Forelimb muscle (tissue), 1 donor: ENCODE measurements around the gene ZCCHC17. TPM values are rescaled to one million over a fixed set of nuclear protein-coding genes. Genes with fewer than 3 reads are reported as not detected.
A peak's percentile ranks its signal among the peaks of the same experiment; 100 is the strongest.
"Not testable (repeated sequence)": the region's sequence is repeated elsewhere in the genome, so short reads cannot be mapped to it uniquely, and the experiment has no call there.

Experiments
- DNase-seq: peaks from one replicate; pipeline ENCODE4 v3.0.0-alpha.2; 2013; ENCODE audit warnings: low read depth
- polyA plus RNA-seq: library from polyadenylated mRNA; unstranded; fragments of 120-200 nt; gene quantifications from one replicate; pipeline ENCODE4 v1.2.1, GENCODE V29; 2013; ENCODE audit not compliant: insufficient read length

Gene ZCCHC17
- polyA plus RNA-seq, 1 donor: 27.1 TPM

- no peak for DNase-seq
Observed at GRCh38 chr1:31370565-31370964, 73.7 kb downstream of the ZCCHC17 start.

GRCh38 chr1:31371121-31371959 is 74.5 kb downstream of the ZCCHC17 start:
- DNase-seq: no peak

GRCh38 chr1:31372051-31372450 is 75.2 kb downstream of the ZCCHC17 start:
- no peak for DNase-seq

GRCh38 chr1:31372751-31373055 is 75.9 kb downstream of the ZCCHC17 start:
- no peak for DNase-seq

- peak; percentile 36 for DNase-seq
Observed at GRCh38 chr1:31373056-31373896, 76.4 kb downstream of the ZCCHC17 start, which contains the start of gene FABP3. FABP3 (minus strand) TSS chr1:31373076; CDS start chr1:31373014, 62 bp downstream.

- DNase-seq: no peak
Observed at GRCh38 chr1:31373897-31374486, 77.2 kb downstream of the ZCCHC17 start.

GRCh38 chr1:31374511-31375196 is 77.8 kb downstream of the ZCCHC17 start:
- DNase-seq: peak; percentile 73

GRCh38 chr1:31376375-31377134 is 79.7 kb downstream of the ZCCHC17 start:
- DNase-seq: peak; percentile 93

- DNase-seq: no peak
Observed at GRCh38 chr1:31377364-31377863, 80.6 kb downstream of the ZCCHC17 start.

GRCh38 chr1:31378001-31378400 is 81.2 kb downstream of the ZCCHC17 start:
- no peak for DNase-seq

GRCh38 chr1:31380181-31380580 is 83.3 kb downstream of the ZCCHC17 start:
- DNase-seq: no peak

GRCh38 chr1:31381394-31382294 is 84.8 kb downstream of the ZCCHC17 start:
- no peak for DNase-seq

GRCh38 chr1:31382379-31382989 is 85.7 kb downstream of the ZCCHC17 start:
- no peak for DNase-seq

- no peak for DNase-seq
Observed at GRCh38 chr1:31383967-31384366, 87.1 kb downstream of the ZCCHC17 start.

GRCh38 chr1:31386576-31387243 is 89.9 kb downstream of the ZCCHC17 start:
- DNase-seq: not testable (repeated sequence)

- DNase-seq: no peak
Observed at GRCh38 chr1:31387612-31388011, 90.8 kb downstream of the ZCCHC17 start.

- no peak for DNase-seq
Observed at GRCh38 chr1:31389616-31390015, 92.8 kb downstream of the ZCCHC17 start.

GRCh38 chr1:31390071-31390470 is 93.2 kb downstream of the ZCCHC17 start:
- DNase-seq: no peak

- no peak for DNase-seq
Observed at GRCh38 chr1:31393463-31393862, 96.6 kb downstream of the ZCCHC17 start.
